DMS53 treated with DMSO at 0.1 percent for 48 hours (cell line): ENCODE data around the gene DNM2.

Experiments
- DNase-seq: peaks from one replicate; lab custom pipeline; 2025; ENCODE audit not compliant: unreplicated experiment; lab: John Stamatoyannopoulos, UW

Gene DNM2

GRCh38 chr19:10769533-10770491, 51.9 kb downstream of the DNM2 start:
- DNase-seq, result no peak

- no peak for DNase-seq
Observed at GRCh38 chr19:10773969-10774368, 56.1 kb downstream of the DNM2 start.

GRCh38 chr19:10774893-10775292, 57.0 kb downstream of the DNM2 start:
- DNase-seq, result no peak

- no peak for DNase-seq
Observed at GRCh38 chr19:10776900-10777650, 59.2 kb downstream of the DNM2 start.

- DNase-seq, result no peak
Observed at GRCh38 chr19:10780368-10780767, 62.5 kb downstream of the DNM2 start.

GRCh38 chr19:10782795-10783194, 64.9 kb downstream of the DNM2 start:
- DNase-seq, result no peak

GRCh38 chr19:10784257-10784656, 66.4 kb downstream of the DNM2 start:
- no peak for DNase-seq

- no peak for DNase-seq
Observed at GRCh38 chr19:10788146-10788545, 70.3 kb downstream of the DNM2 start.

- DNase-seq, result no peak
Observed at GRCh38 chr19:10789866-10790265, 72.0 kb downstream of the DNM2 start.

GRCh38 chr19:10796653-10797052, 78.8 kb downstream of the DNM2 start:
- DNase-seq, result no peak

- DNase-seq, result no peak
Observed at GRCh38 chr19:10797078-10797477, 79.2 kb downstream of the DNM2 start.

- no peak for DNase-seq
Observed at GRCh38 chr19:10797541-10798256, 79.8 kb downstream of the DNM2 start.

- DNase-seq, result no peak
Observed at GRCh38 chr19:10800488-10800887, 82.6 kb downstream of the DNM2 start.

- no peak for DNase-seq
Observed at GRCh38 chr19:10802479-10802878, 84.6 kb downstream of the DNM2 start.

- DNase-seq, result no peak
Observed at GRCh38 chr19:10803252-10803651, 85.4 kb downstream of the DNM2 start.

- no peak for DNase-seq
Observed at GRCh38 chr19:10805065-10805757, 87.3 kb downstream of the DNM2 start.

GRCh38 chr19:10805758-10806247, 87.9 kb downstream of the DNM2 start:
- DNase-seq, result no peak

- no peak for DNase-seq
Observed at GRCh38 chr19:10808937-10809649, 91.2 kb downstream of the DNM2 start.

GRCh38 chr19:10809651-10810285, 91.9 kb downstream of the DNM2 start:
- no peak for DNase-seq
